Measurements from ENCODE around the gene HECTD4. TPM values are rescaled to one million over a fixed set of nuclear protein-coding genes. Genes with fewer than 3 reads are reported as not detected.
A peak's percentile ranks its signal among the peaks of the same experiment; 100 is the strongest.

Gene HECTD4
- total RNA-seq, 1 experiment from 2014 or later = 30.0 TPM

GRCh38 chr12:112164011-112164660, 218.1 kb downstream of the HECTD4 start:
- no peak for DNase-seq

More at GRCh38 chr12:112164011-112164660, 218.1 kb downstream of the HECTD4 start:
- H3K9me3 Mint-ChIP-seq = peaks cover 4% of the 10 kb centered on the region in 2 experiments; a peak in 3 of 5 replicates
- Histone ChIP-seq H3K14ac (ENCODE audit: insufficient read depth, low read length) (no peak overlapping the region; the same call in 1 of the 2 replicates), H3K23ac (ENCODE audit: insufficient read length, low read depth, low read length) (no peak overlapping the region), H2BK20ac (ENCODE audit: low read depth, low read length, poor library complexity, severe bottlenecking) (no peak overlapping the region), H2BK120ac (ENCODE audit: low read depth, low read length, poor library complexity, severe bottlenecking) (no peak overlapping the region), H3K4me2 (ENCODE audit: insufficient read depth, insufficient read length, low read length) (no peak overlapping the region), H3K4me1 (ENCODE audit: insufficient read depth, low read length) (no peaks in the 10 kb centered on the region), H2BK5ac (ENCODE audit: insufficient read length, low read length) (no peak overlapping the region), H3K18ac (ENCODE audit: insufficient read length, low read depth, low read length) (no peak overlapping the region), H3K27me3 (ENCODE audit: insufficient read depth, low read length) (no peaks in the 10 kb centered on the region), H4K5ac (ENCODE audit: insufficient read length, low read depth, low read length) (no peak overlapping the region), H2BK12ac (ENCODE audit: insufficient read length, low read depth, low read length) (no peak overlapping the region), H4K8ac (replicated peaks; ENCODE audit: insufficient read length, low read depth, low read length) (no peak overlapping the region), H3K79me2 (ENCODE audit: insufficient read depth, low read length) (no peaks in the 10 kb centered on the region), H2AFZ (ENCODE audit: low read length) (no peak overlapping the region), H3K9me3 (ENCODE audit: control insufficient read depth, low read depth, low read length) (no peaks in the 10 kb centered on the region), H2AK5ac (ENCODE audit: insufficient read length, low read length) (no peak overlapping the region), H3K4ac (ENCODE audit: low read depth, low read length) (no peak overlapping the region), H3K9ac (ENCODE audit: extremely low read depth, insufficient read length, low read length) (no peak overlapping the region), H3K79me1 (ENCODE audit: insufficient read depth, low read depth, low read length, poor library complexity, severe bottlenecking) (no peaks in the 10 kb centered on the region), H2BK15ac (ENCODE audit: low read depth, low read length) (no peak overlapping the region), H3K23me2 (ENCODE audit: insufficient read length, low read depth, low read length, poor library complexity, severe bottlenecking) (no peaks in the 10 kb centered on the region), H3K27ac (ENCODE audit: insufficient read length, low read depth, low read length) (no peak overlapping the region), H4K20me1 (ENCODE audit: control insufficient read depth, insufficient read depth, insufficient read length) (peaks cover 4% of the 10 kb centered on the region), H3K56ac (ENCODE audit: insufficient read length, low read depth, low read length) (no peak overlapping the region), H4K91ac (ENCODE audit: insufficient read length, low read depth, low read length) (no peak overlapping the region), H3T11ph (ENCODE audit: low read length) (no peak overlapping the region)
- 0 out of 7 replicates have a peak overlapping the region, but pooled peaks of 1 of the 3 experiments have one; percentile 18 for H3K27ac Mint-ChIP-seq
- H3K27me3 Mint-ChIP-seq (ENCODE audit: low read depth) = peaks cover 1% of the 10 kb centered on the region; the same call in 1 of the 2 replicates
- 0 out of 4 replicates have a peak, but pooled peaks cover 0 to 2% of the 10 kb centered on the region in 2 experiments for H3K4me1 Mint-ChIP-seq
- no peak overlapping the region for H3K4me3 Mint-ChIP-seq
- TF ChIP-seq, protein P1, sequence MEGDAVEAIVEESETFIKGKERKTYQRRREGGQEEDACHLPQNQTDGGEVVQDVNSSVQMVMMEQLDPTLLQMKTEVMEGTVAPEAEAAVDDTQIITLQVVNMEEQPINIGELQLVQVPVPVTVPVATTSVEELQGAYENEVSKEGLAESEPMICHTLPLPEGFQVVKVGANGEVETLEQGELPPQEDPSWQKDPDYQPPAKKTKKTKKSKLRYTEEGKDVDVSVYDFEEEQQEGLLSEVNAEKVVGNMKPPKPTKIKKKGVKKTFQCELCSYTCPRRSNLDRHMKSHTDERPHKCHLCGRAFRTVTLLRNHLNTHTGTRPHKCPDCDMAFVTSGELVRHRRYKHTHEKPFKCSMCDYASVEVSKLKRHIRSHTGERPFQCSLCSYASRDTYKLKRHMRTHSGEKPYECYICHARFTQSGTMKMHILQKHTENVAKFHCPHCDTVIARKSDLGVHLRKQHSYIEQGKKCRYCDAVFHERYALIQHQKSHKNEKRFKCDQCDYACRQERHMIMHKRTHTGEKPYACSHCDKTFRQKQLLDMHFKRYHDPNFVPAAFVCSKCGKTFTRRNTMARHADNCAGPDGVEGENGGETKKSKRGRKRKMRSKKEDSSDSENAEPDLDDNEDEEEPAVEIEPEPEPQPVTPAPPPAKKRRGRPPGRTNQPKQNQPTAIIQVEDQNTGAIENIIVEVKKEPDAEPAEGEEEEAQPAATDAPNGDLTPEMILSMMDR (conservative IDR thresholded peaks at IDR 0.05) = no peak
- WGBS (ENCODE audit: extremely low coverage, insufficient read length, low lambda C conversion rate) = no CpG with 5 or more reads among the region's 26 CpGs
- peaks cover 21 to 39% (median 34%) of the 10 kb centered on the region in 3 experiments for H3K36me3 Mint-ChIP-seq (ENCODE audit: insufficient read depth in 1 of 3, low read depth in 3 of 3)

Data from H9 (cell line).